PFSK-1 (cell line): Measurements from ENCODE around the gene MTHFD2L.

ENCODE experiments used
- FOXP2 ChIP-seq: optimal IDR thresholded peaks from 2 replicates; pipeline ENCODE3; 2011; ENCODE audit warnings: borderline replicate concordance, control low read depth, inconsistent platforms; ENCODE audit not compliant: insufficient read depth; ENCODE audit errors: extremely low read length, extremely low read depth
- POLR2AphosphoS5 ChIP-seq: IDR thresholded peaks from 2 replicates; pipeline ENCODE4 v1.6.1; 2012; ENCODE audit warnings: low read depth, mild to moderate bottlenecking, control low read depth, low read length, moderate library complexity
- SIN3A ChIP-seq: IDR thresholded peaks from 2 replicates; pipeline ENCODE4 v1.6.1; 2012; ENCODE audit warnings: mild to moderate bottlenecking, low read length, moderate library complexity, borderline replicate concordance; ENCODE audit not compliant: insufficient read depth
- TAF1 ChIP-seq: IDR thresholded peaks from 2 replicates; pipeline ENCODE4 v1.6.1; 2012; ENCODE audit warnings: low read length, control low read depth, borderline replicate concordance; ENCODE audit not compliant: insufficient read depth
- TF ChIP-seq, protein P1 (sequence below), 2 experiments: IDR thresholded peaks; 2 replicates each; pipeline versions ENCODE4 v1.6.1 to v1.8.0; 2011 to 2012; ENCODE audit warnings: low read depth in 2 of 2, low read length in 2 of 2, control low read depth in 1 of 2, inconsistent platforms in 1 of 2, mild to moderate bottlenecking in 1 of 2, moderate library complexity in 1 of 2; ENCODE audit not compliant: insufficient read depth in 1 of 2

Gene MTHFD2L

DNA sequence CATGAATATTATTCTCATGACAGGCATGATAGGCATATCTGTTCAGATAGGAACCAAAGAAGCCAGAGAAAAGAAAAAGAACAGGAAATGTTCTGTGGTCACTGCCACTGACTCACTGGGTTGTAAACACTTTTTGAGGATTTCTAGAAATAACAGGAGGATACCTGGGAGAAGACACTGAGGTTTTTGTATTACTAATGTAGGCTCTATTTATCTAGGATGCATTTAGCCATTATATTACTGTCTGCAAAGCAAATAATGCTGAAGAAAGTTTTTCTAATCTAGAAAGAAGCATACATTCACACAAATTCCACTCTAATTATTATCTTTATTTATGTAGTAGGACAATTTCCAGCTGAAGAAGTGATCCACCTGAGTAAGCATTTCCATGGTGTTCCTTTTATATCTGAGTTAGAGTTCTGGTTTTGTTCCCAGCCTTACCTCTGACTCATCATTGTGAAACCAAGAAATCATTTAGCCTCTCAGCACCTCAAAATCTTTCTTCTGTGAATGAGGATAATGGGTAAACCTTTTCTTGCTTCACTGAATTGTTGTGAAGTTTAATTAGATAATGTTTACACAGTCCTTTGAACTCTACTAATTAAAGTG lies 110.2 kb downstream of the MTHFD2L start:
- no peak for TF ChIP-seq POLR2AphosphoS5
- TF ChIP-seq FOXP2 = no peak

DNA sequence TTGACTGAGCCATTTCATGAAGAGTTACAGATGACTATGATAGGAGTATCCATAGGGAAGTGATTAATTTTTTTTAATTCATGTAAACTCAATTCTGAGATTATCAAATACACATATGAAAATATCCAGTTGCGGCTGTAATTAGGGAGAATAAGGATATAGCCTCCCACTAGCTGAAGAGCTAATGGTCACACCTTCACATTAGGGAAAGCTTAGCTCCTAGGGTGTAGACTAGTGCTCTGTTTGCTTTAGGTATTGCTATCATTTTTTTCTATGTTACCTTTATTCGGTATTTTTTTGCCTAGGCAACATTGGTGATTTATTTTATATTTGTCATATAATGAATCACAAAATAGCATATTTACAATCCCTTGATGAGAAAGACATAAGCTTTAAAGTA lies 110.7 kb downstream of the MTHFD2L start:
- no peak for TF ChIP-seq TAF1
- TF ChIP-seq, protein P1, sequence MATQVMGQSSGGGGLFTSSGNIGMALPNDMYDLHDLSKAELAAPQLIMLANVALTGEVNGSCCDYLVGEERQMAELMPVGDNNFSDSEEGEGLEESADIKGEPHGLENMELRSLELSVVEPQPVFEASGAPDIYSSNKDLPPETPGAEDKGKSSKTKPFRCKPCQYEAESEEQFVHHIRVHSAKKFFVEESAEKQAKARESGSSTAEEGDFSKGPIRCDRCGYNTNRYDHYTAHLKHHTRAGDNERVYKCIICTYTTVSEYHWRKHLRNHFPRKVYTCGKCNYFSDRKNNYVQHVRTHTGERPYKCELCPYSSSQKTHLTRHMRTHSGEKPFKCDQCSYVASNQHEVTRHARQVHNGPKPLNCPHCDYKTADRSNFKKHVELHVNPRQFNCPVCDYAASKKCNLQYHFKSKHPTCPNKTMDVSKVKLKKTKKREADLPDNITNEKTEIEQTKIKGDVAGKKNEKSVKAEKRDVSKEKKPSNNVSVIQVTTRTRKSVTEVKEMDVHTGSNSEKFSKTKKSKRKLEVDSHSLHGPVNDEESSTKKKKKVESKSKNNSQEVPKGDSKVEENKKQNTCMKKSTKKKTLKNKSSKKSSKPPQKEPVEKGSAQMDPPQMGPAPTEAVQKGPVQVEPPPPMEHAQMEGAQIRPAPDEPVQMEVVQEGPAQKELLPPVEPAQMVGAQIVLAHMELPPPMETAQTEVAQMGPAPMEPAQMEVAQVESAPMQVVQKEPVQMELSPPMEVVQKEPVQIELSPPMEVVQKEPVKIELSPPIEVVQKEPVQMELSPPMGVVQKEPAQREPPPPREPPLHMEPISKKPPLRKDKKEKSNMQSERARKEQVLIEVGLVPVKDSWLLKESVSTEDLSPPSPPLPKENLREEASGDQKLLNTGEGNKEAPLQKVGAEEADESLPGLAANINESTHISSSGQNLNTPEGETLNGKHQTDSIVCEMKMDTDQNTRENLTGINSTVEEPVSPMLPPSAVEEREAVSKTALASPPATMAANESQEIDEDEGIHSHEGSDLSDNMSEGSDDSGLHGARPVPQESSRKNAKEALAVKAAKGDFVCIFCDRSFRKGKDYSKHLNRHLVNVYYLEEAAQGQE (IDR thresholded peaks at IDR 0.05; ENCODE audit: insufficient read depth in 1 of 2, low read depth in 2 of 2, low read length in 2 of 2) = no peak
- no peak for TF ChIP-seq FOXP2
- TF ChIP-seq POLR2AphosphoS5 = no peak
- no peak for TF ChIP-seq SIN3A

DNA sequence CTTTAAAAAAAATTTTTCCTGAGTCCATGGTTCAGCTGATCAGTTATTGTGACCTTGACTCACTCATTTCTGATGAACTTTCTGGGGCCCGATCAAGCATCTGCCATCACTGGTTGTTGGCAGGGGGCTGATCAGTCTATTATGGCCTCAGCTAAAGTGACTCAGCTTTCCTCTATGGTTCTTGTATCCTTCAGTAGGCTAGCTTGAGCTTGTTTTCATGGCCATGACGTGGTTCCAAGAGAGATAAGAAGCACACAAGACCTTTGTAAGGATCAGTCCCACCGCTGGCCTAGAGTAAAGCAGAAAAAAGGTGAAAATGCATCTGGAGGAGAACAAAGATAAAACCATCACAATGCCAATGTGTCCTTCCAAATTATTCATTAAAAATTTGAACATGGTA lies 120.6 kb downstream of the MTHFD2L start:
- no peak for TF ChIP-seq SIN3A

DNA sequence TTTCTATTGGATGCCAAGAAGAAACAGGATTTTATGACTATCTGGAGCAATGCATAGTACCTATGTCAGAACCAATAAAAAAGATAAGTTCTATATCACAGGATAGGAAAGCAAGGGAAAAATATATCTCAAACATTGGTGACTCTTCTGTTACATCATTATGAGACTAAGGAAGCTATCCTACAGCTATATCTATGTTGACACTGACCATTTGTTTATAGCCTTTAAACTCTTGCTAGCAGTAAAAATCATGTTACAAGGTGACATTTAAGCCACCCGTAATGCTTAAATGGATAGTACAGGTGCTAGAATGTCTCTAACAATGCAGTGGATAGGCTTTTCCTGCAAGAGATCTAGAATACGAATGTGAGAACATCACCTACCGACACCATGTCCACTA lies 121.8 kb downstream of the MTHFD2L start:
- TF ChIP-seq, protein P1 (IDR thresholded peaks at IDR 0.05; ENCODE audit: insufficient read depth in 1 of 2, low read depth in 2 of 2, low read length in 2 of 2) = no peak
- TF ChIP-seq FOXP2 (no peak), TAF1 (no peak), SIN3A (no peak), POLR2AphosphoS5 (no peak)

GRCh38 chr4:74282926-74283325 lies 125.0 kb downstream of the MTHFD2L start:
- TF ChIP-seq, protein P1 (IDR thresholded peaks at IDR 0.05; ENCODE audit: insufficient read depth in 1 of 2, low read depth in 2 of 2, low read length in 2 of 2) = no peak
- TF ChIP-seq POLR2AphosphoS5 = no peak
- TF ChIP-seq TAF1 = no peak
- TF ChIP-seq FOXP2 = no peak
- TF ChIP-seq SIN3A = no peak

DNA sequence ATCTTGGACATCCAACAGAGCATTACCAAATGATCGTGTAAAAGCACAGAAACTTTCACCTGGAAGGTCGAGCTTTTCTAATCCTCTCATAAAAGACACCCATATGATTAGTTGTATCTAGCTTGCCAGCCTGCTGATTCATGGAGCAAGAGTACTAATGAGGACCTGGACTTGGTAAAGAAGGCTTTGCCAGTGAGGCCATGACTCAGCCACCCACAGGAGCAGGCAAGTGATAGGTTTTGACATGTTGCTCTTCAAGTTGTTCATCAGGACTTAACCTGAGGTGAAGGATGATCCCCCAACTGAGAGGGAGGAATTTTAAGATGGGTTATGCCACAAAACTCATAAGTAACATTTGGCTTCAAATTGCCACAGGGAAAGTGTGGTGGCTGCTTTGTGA lies 125.7 kb downstream of the MTHFD2L start:
- TF ChIP-seq POLR2AphosphoS5 (no peak), TAF1 (no peak), FOXP2 (no peak), SIN3A (no peak)
- TF ChIP-seq, protein P1 (IDR thresholded peaks at IDR 0.05; ENCODE audit: insufficient read depth in 1 of 2, low read depth in 2 of 2, low read length in 2 of 2) = no peak
